ELR (cell line): Measurements from ENCODE around the gene ARL6IP4.

Source experiments
- DNase-seq: peaks from one replicate; pipeline ENCODE4 v3.0.0-alpha.2; 2015; ENCODE audit warnings: low read depth

Gene ARL6IP4

GRCh38 chr12:122958198-122958888 lies 22.1 kb upstream of the ARL6IP4 start:
- DNase-seq = no peak

GRCh38 chr12:122959566-122960192 lies 20.8 kb upstream of the ARL6IP4 start:
- DNase-seq = no peak

- DNase-seq = no peak
Observed at GRCh38 chr12:122960193-122960569, 20.3 kb upstream of the ARL6IP4 start.

- DNase-seq = no peak
Observed at GRCh38 chr12:122961531-122962329, 18.8 kb upstream of the ARL6IP4 start.

- DNase-seq = no peak
Observed at GRCh38 chr12:122963941-122964265, 16.6 kb upstream of the ARL6IP4 start.

- DNase-seq = no peak
Observed at GRCh38 chr12:122964439-122965257, 15.8 kb upstream of the ARL6IP4 start.

- DNase-seq = no peak
Observed at GRCh38 chr12:122965321-122965751, 15.1 kb upstream of the ARL6IP4 start.

- DNase-seq = peak; percentile 95
Observed at GRCh38 chr12:122965851-122966742, 14.4 kb upstream of the ARL6IP4 start, which contains the start of gene ABCB9. Gene ABCB9, minus strand, starts transcription at chr12:122966463. Its CDS starts 6,228 bp downstream, at chr12:122960235.

GRCh38 chr12:122966743-122967550 lies 13.5 kb upstream of the ARL6IP4 start:
- no peak for DNase-seq

GRCh38 chr12:122968104-122968503 lies 12.4 kb upstream of the ARL6IP4 start:
- no peak for DNase-seq

- DNase-seq = no peak
Observed at GRCh38 chr12:122969676-122970075, 10.8 kb upstream of the ARL6IP4 start.

- DNase-seq = peak; percentile 99
Observed at GRCh38 chr12:122974274-122974891, 6.1 kb upstream of the ARL6IP4 start.

GRCh38 chr12:122974892-122975789 lies 5.3 kb upstream of the ARL6IP4 start, which contains the start of gene OGFOD2:
Gene OGFOD2, plus strand, starts transcription at chr12:122975244. Its CDS starts 8 bp downstream, at chr12:122975252.
- peak; percentile 94 for DNase-seq

- peak; percentile 26 for DNase-seq
Observed at GRCh38 chr12:122975790-122976647, 4.5 kb upstream of the ARL6IP4 start.

- no peak for DNase-seq
Observed at GRCh38 chr12:122976648-122976975, 3.9 kb upstream of the ARL6IP4 start.

GRCh38 chr12:122977153-122977552 lies 3.3 kb upstream of the ARL6IP4 start:
- no peak for DNase-seq

- no peak for DNase-seq
Observed at GRCh38 chr12:122977655-122978392, 2.7 kb upstream of the ARL6IP4 start.
